Measurements from ENCODE around the gene UNC80.

The UNC80 gene

GRCh38 chr2:209864716-209865295 lies 93.2 kb downstream of the UNC80 start:
- no peak for TF ChIP-seq CTCF (IDR thresholded peaks at IDR 0.05; ENCODE audit: control insufficient read depth, extremely low read depth, insufficient read depth)
- no peak for DNase-seq (ENCODE audit: low read depth)
- H3K4me3 ChIP-seq (ENCODE audit: low read depth, low read length): no peak overlapping the region

GRCh38 chr2:209868271-209868994 lies 96.8 kb downstream of the UNC80 start:
- no peak overlapping the region for H3K4me3 ChIP-seq (ENCODE audit: low read depth, low read length)
- DNase-seq (ENCODE audit: low read depth): no peak
- no peak for TF ChIP-seq CTCF (IDR thresholded peaks at IDR 0.05; ENCODE audit: control insufficient read depth, extremely low read depth, insufficient read depth)

GRCh38 chr2:209870067-209870466 lies 98.4 kb downstream of the UNC80 start:
- H3K4me3 ChIP-seq (ENCODE audit: low read depth, low read length): no peak overlapping the region
- DNase-seq (ENCODE audit: low read depth): no peak
- TF ChIP-seq CTCF (IDR thresholded peaks at IDR 0.05; ENCODE audit: control insufficient read depth, extremely low read depth, insufficient read depth): no peak

- DNase-seq (ENCODE audit: low read depth): no peak
- no peak overlapping the region for H3K4me3 ChIP-seq (ENCODE audit: low read depth, low read length)
- TF ChIP-seq CTCF (IDR thresholded peaks at IDR 0.05; ENCODE audit: control insufficient read depth, extremely low read depth, insufficient read depth): no peak
Measured at GRCh38 chr2:209872675-209873074, 101.0 kb downstream of the UNC80 start.

- H3K4me3 ChIP-seq (ENCODE audit: low read depth, low read length): no peak overlapping the region
- TF ChIP-seq CTCF (IDR thresholded peaks at IDR 0.05; ENCODE audit: control insufficient read depth, extremely low read depth, insufficient read depth): no peak
- DNase-seq (ENCODE audit: low read depth): no peak
Measured at GRCh38 chr2:209875270-209875669, 103.6 kb downstream of the UNC80 start.

GRCh38 chr2:209876211-209876610 lies 104.6 kb downstream of the UNC80 start:
- H3K4me3 ChIP-seq (ENCODE audit: low read depth, low read length): no peak overlapping the region
- no peak for TF ChIP-seq CTCF (IDR thresholded peaks at IDR 0.05; ENCODE audit: control insufficient read depth, extremely low read depth, insufficient read depth)
- DNase-seq (ENCODE audit: low read depth): no peak

- no peak for TF ChIP-seq CTCF (IDR thresholded peaks at IDR 0.05; ENCODE audit: control insufficient read depth, extremely low read depth, insufficient read depth)
- no peak overlapping the region for H3K4me3 ChIP-seq (ENCODE audit: low read depth, low read length)
- no peak for DNase-seq (ENCODE audit: low read depth)
Measured at GRCh38 chr2:209878701-209879100, 107.1 kb downstream of the UNC80 start.

All from LNCaP clone FGC (cell line).